HepG2 (cell line): ENCODE data around the gene DGKD. TPM values are rescaled to one million over a fixed set of nuclear protein-coding genes. Genes with fewer than 3 reads are reported as not detected.
A peak's percentile ranks its signal among the peaks of the same experiment; 100 is the strongest.

Experiments
- AHR ChIP-seq: IDR thresholded peaks from 2 replicates; pipeline ENCODE4 v1.6.1; 2018; ENCODE audit warnings: missing genetic modification reagents, missing compliant biosample characterization
- CREBL2 ChIP-seq: sonication (generic); formaldehyde crosslinking; IDR thresholded peaks from 2 replicates; pipeline ENCODE4 v1.8.1; 2023; ENCODE audit warnings: missing genetic modification reagents, mild to moderate bottlenecking, borderline replicate concordance
- GTF2F1 ChIP-seq: fragments of 150-350 bp; IDR thresholded peaks from 2 replicates; pipeline ENCODE4 v1.6.1; 2014; ENCODE audit warnings: low read length
- IRF2 ChIP-seq: IDR thresholded peaks from 2 replicates; pipeline ENCODE4 v1.6.1; 2018; ENCODE audit warnings: missing genetic modification reagents, missing compliant biosample characterization
- MEF2D ChIP-seq: sonication (generic); formaldehyde crosslinking; IDR thresholded peaks from 2 replicates; pipeline ENCODE4 v1.5.1; 2020; ENCODE audit warnings: mild to moderate bottlenecking, missing genetic modification reagents
- NBN ChIP-seq: fragments of 450-650 bp; conservative IDR thresholded peaks from 2 replicates; pipeline ENCODE4 v1.6.1; 2017
- PRDM15 ChIP-seq: sonication (generic); formaldehyde crosslinking; IDR thresholded peaks from 2 replicates; pipeline ENCODE4 v1.4.0; 2020; ENCODE audit warnings: missing genetic modification reagents
- TBX2 ChIP-seq: sonication (generic); formaldehyde crosslinking; IDR thresholded peaks from 2 replicates; pipeline ENCODE4 v1.5.0; 2020; ENCODE audit warnings: missing genetic modification reagents, mild to moderate bottlenecking, borderline replicate concordance
- TMF1 ChIP-seq: sonication (generic); formaldehyde crosslinking; IDR thresholded peaks from 2 replicates; pipeline ENCODE4 v1.8.1; 2022; ENCODE audit warnings: low read depth, missing genetic modification reagents
- ZBTB8A ChIP-seq: sonication (generic); formaldehyde crosslinking; IDR thresholded peaks from 2 replicates; pipeline ENCODE4 v1.4.0; 2020; ENCODE audit warnings: mild to moderate bottlenecking, low read depth, missing genetic modification reagents, borderline replicate concordance
- ZMYM2 ChIP-seq: sonication (generic); formaldehyde crosslinking; IDR thresholded peaks from 2 replicates; pipeline ENCODE4 v1.8.0; 2022; ENCODE audit warnings: mild to moderate bottlenecking, missing genetic modification reagents
- ZNF18 ChIP-seq: sonication (generic); formaldehyde crosslinking; IDR thresholded peaks from 2 replicates; pipeline ENCODE4 v1.8.0; 2022; ENCODE audit warnings: mild to moderate bottlenecking, missing genetic modification reagents; ENCODE audit not compliant: insufficient replicate concordance
- ZNF446 ChIP-seq: sonication (generic); formaldehyde crosslinking; IDR thresholded peaks from 2 replicates; pipeline ENCODE4 v1.5.0; 2020; ENCODE audit warnings: mild to moderate bottlenecking, missing genetic modification reagents
- ZNF777 ChIP-seq: sonication (generic); formaldehyde crosslinking; IDR thresholded peaks from 2 replicates; pipeline ENCODE4 v1.4.0; 2020; ENCODE audit warnings: missing genetic modification reagents
- ZSCAN22 ChIP-seq: sonication (generic); formaldehyde crosslinking; IDR thresholded peaks from 2 replicates; pipeline ENCODE4 v1.4.0; 2020; ENCODE audit warnings: mild to moderate bottlenecking, missing genetic modification reagents
- ZSCAN29 ChIP-seq: sonication (generic); formaldehyde crosslinking; conservative IDR thresholded peaks from 2 replicates; pipeline ENCODE4 v1.4.0; 2020; ENCODE audit warnings: mild to moderate bottlenecking, missing genetic modification reagents
- polyA plus RNA-seq, 8 experiments: library from polyadenylated mRNA; depleted of rRNA in 3 of 8; stranded (reverse) in 7 of 8; unstranded in 1 of 8; fragments of >200 nt; fragmentation: Illumina TruSeq in 4 of 8; extraction: Trizol in 4 of 8; gene quantifications; 2 replicates each; pipeline versions ENCODE4 v1.2.1 to v1.2.3, GENCODE V29; 2011 to 2016; ENCODE audit warnings: low read depth in 4 of 8, missing spikeins in 1 of 8, mixed read lengths in 1 of 8; ENCODE audit not compliant: insufficient read depth in 1 of 8
- total RNA-seq, 5 experiments: library from RNA; depleted of rRNA; stranded (reverse); fragments of >200 nt; fragmentation: Illumina TruSeq; extraction: Trizol; gene quantifications; 2 replicates each; pipeline ENCODE4 v1.2.3, GENCODE V29; 2016; ENCODE audit warnings: low read depth in 1 of 5
- TF ChIP-seq, protein P1 (sequence below): sonication (generic); formaldehyde crosslinking; IDR thresholded peaks from 2 replicates; pipeline ENCODE4; 2020; ENCODE audit warnings: missing genetic modification reagents, mild to moderate bottlenecking, borderline replicate concordance
- TF ChIP-seq, protein P2 (sequence below): sonication (generic); formaldehyde crosslinking; IDR thresholded peaks from 2 replicates; pipeline ENCODE4 v1.8.1; 2022; ENCODE audit warnings: mild to moderate bottlenecking, missing genetic modification reagents
- TF ChIP-seq, protein P3 (sequence below): IDR thresholded peaks from 2 replicates; pipeline ENCODE4 v1.6.1; 2016; ENCODE audit warnings: mild to moderate bottlenecking, missing biosample characterization, missing genetic modification reagents

DGKD gene
- total and polyA plus RNA-seq, 2 of the 13 experiments (the other 11 are each of a cell fraction or from before 2014, with no cell fraction given): 24.5 to 33.2 TPM

- TF ChIP-seq, protein P1, sequence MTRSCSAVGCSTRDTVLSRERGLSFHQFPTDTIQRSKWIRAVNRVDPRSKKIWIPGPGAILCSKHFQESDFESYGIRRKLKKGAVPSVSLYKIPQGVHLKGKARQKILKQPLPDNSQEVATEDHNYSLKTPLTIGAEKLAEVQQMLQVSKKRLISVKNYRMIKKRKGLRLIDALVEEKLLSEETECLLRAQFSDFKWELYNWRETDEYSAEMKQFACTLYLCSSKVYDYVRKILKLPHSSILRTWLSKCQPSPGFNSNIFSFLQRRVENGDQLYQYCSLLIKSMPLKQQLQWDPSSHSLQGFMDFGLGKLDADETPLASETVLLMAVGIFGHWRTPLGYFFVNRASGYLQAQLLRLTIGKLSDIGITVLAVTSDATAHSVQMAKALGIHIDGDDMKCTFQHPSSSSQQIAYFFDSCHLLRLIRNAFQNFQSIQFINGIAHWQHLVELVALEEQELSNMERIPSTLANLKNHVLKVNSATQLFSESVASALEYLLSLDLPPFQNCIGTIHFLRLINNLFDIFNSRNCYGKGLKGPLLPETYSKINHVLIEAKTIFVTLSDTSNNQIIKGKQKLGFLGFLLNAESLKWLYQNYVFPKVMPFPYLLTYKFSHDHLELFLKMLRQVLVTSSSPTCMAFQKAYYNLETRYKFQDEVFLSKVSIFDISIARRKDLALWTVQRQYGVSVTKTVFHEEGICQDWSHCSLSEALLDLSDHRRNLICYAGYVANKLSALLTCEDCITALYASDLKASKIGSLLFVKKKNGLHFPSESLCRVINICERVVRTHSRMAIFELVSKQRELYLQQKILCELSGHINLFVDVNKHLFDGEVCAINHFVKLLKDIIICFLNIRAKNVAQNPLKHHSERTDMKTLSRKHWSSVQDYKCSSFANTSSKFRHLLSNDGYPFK: no peak; the same call in 1 of the 2 replicates
- 0 out of 2 replicates have a peak, but pooled peaks have one; percentile 8 for TF ChIP-seq IRF2 (CRISPR knock-in tag)
- no peak; the same call in 1 of the 2 replicates for TF ChIP-seq PRDM15
- no peak for TF ChIP-seq ZBTB8A (CRISPR knock-in tag)
- TF ChIP-seq ZMYM2 (CRISPR knock-in tag): no peak
- TF ChIP-seq ZSCAN22: no peak
- TF ChIP-seq ZNF777: no peak; the same call in 1 of the 2 replicates
- no peak for TF ChIP-seq GTF2F1
- no peak for TF ChIP-seq ZSCAN29
- no peak for TF ChIP-seq CREBL2 (CRISPR knock-in tag)
- peak; percentile 39; the same call in 1 of the 2 replicates for TF ChIP-seq MEF2D (CRISPR knock-in tag)
- peak; percentile 73; the same call in 1 of the 2 replicates for TF ChIP-seq TBX2 (CRISPR knock-in tag)
- TF ChIP-seq ZNF18 (CRISPR knock-in tag): peak; percentile 54
- TF ChIP-seq, protein P2, sequence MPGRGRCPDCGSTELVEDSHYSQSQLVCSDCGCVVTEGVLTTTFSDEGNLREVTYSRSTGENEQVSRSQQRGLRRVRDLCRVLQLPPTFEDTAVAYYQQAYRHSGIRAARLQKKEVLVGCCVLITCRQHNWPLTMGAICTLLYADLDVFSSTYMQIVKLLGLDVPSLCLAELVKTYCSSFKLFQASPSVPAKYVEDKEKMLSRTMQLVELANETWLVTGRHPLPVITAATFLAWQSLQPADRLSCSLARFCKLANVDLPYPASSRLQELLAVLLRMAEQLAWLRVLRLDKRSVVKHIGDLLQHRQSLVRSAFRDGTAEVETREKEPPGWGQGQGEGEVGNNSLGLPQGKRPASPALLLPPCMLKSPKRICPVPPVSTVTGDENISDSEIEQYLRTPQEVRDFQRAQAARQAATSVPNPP: no peak
- no peak for TF ChIP-seq AHR
- no peak for TF ChIP-seq ZNF446
- no peak for TF ChIP-seq TMF1
- no peak for TF ChIP-seq NBN
- TF ChIP-seq, protein P3, sequence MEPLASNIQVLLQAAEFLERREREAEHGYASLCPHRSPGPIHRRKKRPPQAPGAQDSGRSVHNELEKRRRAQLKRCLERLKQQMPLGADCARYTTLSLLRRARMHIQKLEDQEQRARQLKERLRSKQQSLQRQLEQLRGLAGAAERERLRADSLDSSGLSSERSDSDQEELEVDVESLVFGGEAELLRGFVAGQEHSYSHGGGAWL: 0 out of 2 replicates have a peak, but pooled peaks have one; percentile 54
Observed at GRCh38 chr2:233353769-233354499, at the start of gene DGKD (continued).
